B cell (primary cell): ENCODE results near the gene HPCAL4. TPM values are rescaled to one million over a fixed set of nuclear protein-coding genes. Genes with fewer than 3 reads are reported as not detected.

Source experiments
- ATAC-seq: fragments of 200-7000 bp; cut with Tn5 transposase; one replicate; pipeline ENCODE4 v1.10.0; 2021; ENCODE audit warnings: low read depth, mild to moderate bottlenecking, moderate number of reproducible peaks, moderate library complexity
- CTCF ChIA-PET: fragments of 350-600 bp; sonication (Branson Sonifier 250); formaldehyde crosslinking; loops from one replicate; lab custom pipeline; 2021; ENCODE audit warnings: antibody characterized with exemption, inconsistent platforms; lab: Charles Lee
- POLR2A ChIA-PET: fragments of 350-600 bp; sonication (Branson Sonifier 250); formaldehyde crosslinking; loops from one replicate; lab custom pipeline; 2021; ENCODE audit warnings: antibody characterized with exemption; lab: Charles Lee
- DNase-seq: peaks from one replicate; pipeline ENCODE4 v3.0.0; 2013
- H2AFZ ChIP-seq: 2 replicates; pipeline ENCODE4 v1.6.1; 2012; ENCODE audit warnings: mild to moderate bottlenecking, low read depth, low read length; ENCODE audit not compliant: insufficient read depth, poor library complexity, severe bottlenecking
- H3K27ac ChIP-seq, 2 donors: 1 replicate in 1 of 2; 2 replicates in 1 of 2; pipeline ENCODE4 v1.5.1; 2012 to 2013; ENCODE audit warnings: low read length in 2 of 2, mild to moderate bottlenecking in 2 of 2, moderate library complexity in 1 of 2
- H3K27me3 ChIP-seq, 4 experiments: fragments of 200-600 bp in 1 of 4; sonication (generic) in 1 of 4; replicated peaks in 1 of 4; 1 replicate in 2 of 4; 2 replicates in 2 of 4; pipeline versions ENCODE4 v1.6.1 to v1.7.0; 2013 to 2016; ENCODE audit warnings: low read length in 3 of 4, mild to moderate bottlenecking in 2 of 4, mixed read lengths in 1 of 4, moderate library complexity in 1 of 4; ENCODE audit not compliant: insufficient read depth in 4 of 4, control insufficient read depth in 3 of 4; ENCODE audit errors: control extremely low read depth in 1 of 4
- H3K36me3 ChIP-seq, 2 experiments: replicated peaks in 1 of 2; 1 replicate in 1 of 2; 2 replicates in 1 of 2; pipeline versions ENCODE4 v1.6.1 to v1.7.1; 2013; ENCODE audit warnings: low read length in 1 of 2; ENCODE audit not compliant: insufficient read depth in 2 of 2, control insufficient read depth in 1 of 2; ENCODE audit errors: control extremely low read depth in 1 of 2, extremely low read depth in 1 of 2
- H3K4me1 ChIP-seq, 2 donors: fragments of 200-600 bp in 1 of 2; sonication (generic) in 1 of 2; 1 replicate in 1 of 2; 2 replicates in 1 of 2; pipeline versions ENCODE4 v1.5.1 to v1.6.1; 2013 to 2017; ENCODE audit warnings: low read length in 2 of 2; ENCODE audit not compliant: control insufficient read depth in 2 of 2, insufficient read depth in 2 of 2
- H3K4me2 ChIP-seq: replicated peaks from 2 replicates; pipeline ENCODE3; 2012; ENCODE audit warnings: mild to moderate bottlenecking, low read depth, low read length; ENCODE audit not compliant: poor library complexity, severe bottlenecking
- H3K4me3 ChIP-seq, 5 experiments: fragments of 200-600 bp in 1 of 5; sonication (generic) in 1 of 5; 1 replicate in 3 of 5; 2 replicates in 2 of 5; pipeline versions ENCODE4 v1.5.1 to v1.7.0; 2011 to 2016; ENCODE audit warnings: low read length in 4 of 5, mild to moderate bottlenecking in 4 of 5, low read depth in 2 of 5, control low read depth in 1 of 5, moderate library complexity in 1 of 5; ENCODE audit not compliant: insufficient read depth in 1 of 5; ENCODE audit errors: control extremely low read depth in 1 of 5, extremely low read depth in 1 of 5
- H3K79me2 ChIP-seq: fragments of 200-600 bp; sonication (generic); one replicate; pipeline ENCODE4 v1.6.0; 2016; ENCODE audit warnings: low read length; ENCODE audit not compliant: control insufficient read depth, insufficient read depth
- H3K9ac ChIP-seq: fragments of 200-600 bp; sonication (generic); 2 replicates; pipeline ENCODE4 v1.6.1; 2017; ENCODE audit warnings: mild to moderate bottlenecking, low read length, moderate library complexity
- H3K9me3 ChIP-seq, 3 donors: one replicate each; pipeline versions ENCODE4 v1.6.1 to v1.7.1; 2013; ENCODE audit warnings: low read length in 2 of 3; ENCODE audit not compliant: control insufficient read depth in 2 of 3, insufficient read depth in 1 of 3; ENCODE audit errors: control extremely low read depth in 1 of 3
- H4K20me1 ChIP-seq: 2 replicates; pipeline ENCODE4 v1.6.0; 2012; ENCODE audit warnings: mild to moderate bottlenecking, low read length; ENCODE audit not compliant: insufficient read depth, control insufficient read depth, poor library complexity, severe bottlenecking
- H3K27ac Mint-ChIP-seq: one replicate; pipeline ENCODE4 v1.8.0; 2021; ENCODE audit warnings: mixed read lengths
- H3K27me3 Mint-ChIP-seq: one replicate; pipeline ENCODE4 v1.8.0; 2021; ENCODE audit warnings: mixed read lengths
- H3K4me1 Mint-ChIP-seq: one replicate; pipeline ENCODE4 v1.8.0; 2021; ENCODE audit warnings: mixed read lengths
- H3K4me3 Mint-ChIP-seq: one replicate; pipeline ENCODE4 v1.8.0; 2021; ENCODE audit warnings: mixed read lengths
- H3K9me3 Mint-ChIP-seq: one replicate; pipeline ENCODE4 v1.8.0; 2022; ENCODE audit warnings: mixed read lengths; ENCODE audit not compliant: insufficient read depth
- EZH2 ChIP-seq: IDR thresholded peaks from 2 replicates; pipeline ENCODE4 v1.6.1; 2012; ENCODE audit warnings: borderline replicate concordance, low read depth, mild to moderate bottlenecking, moderate library complexity, low read length; ENCODE audit not compliant: insufficient read depth, poor library complexity, severe bottlenecking
- WGBS: methylation state at CpG from one replicate; pipeline ENCODE4 v1.1.5; 2013; ENCODE audit warnings: missing lambda C conversion rate; ENCODE audit not compliant: insufficient coverage; 5-methylcytosine and 5-hydroxymethylcytosine counted together
- intact Hi-C: fragments of 100-400 bp; cut with micrococcal nuclease; formaldehyde crosslinking; loops from one replicate; pipeline ENCODE4 v1.10.0; 2022
- polyA plus RNA-seq: library from polyadenylated mRNA; depleted of rRNA; stranded (reverse); fragments of >200 nt; gene quantifications from 2 replicates; pipeline ENCODE4 v1.2.3, GENCODE V29; 2012
- total RNA-seq, 2 donors: library from RNA; stranded (reverse); fragments of 120-200 nt in 1 of 2; gene quantifications; 1 replicate in 1 of 2; 2 replicates in 1 of 2; pipeline versions ENCODE4 v1.2.3 to v1.2.4, GENCODE V29; 2013 to 2022
- TF ChIP-seq, protein P1 (sequence below): fragments of 200-600 bp; IDR thresholded peaks from one replicate; pipeline ENCODE4 v1.8.0; 2022; ENCODE audit warnings: antibody characterized with exemption, mild to moderate bottlenecking

Gene HPCAL4
- total and polyA plus RNA-seq, 2 donors (not counting 1 experiment from before 2014, with no cell fraction given), result not detected

- H3K27ac Mint-ChIP-seq, result no peak overlapping the region
- no peak for DNase-seq
- intact Hi-C loops, result no loop called here
- H3K27ac ChIP-seq, result no peak overlapping the region
- H3K4me2 ChIP-seq, result no peak overlapping the region
- no peaks in the 10 kb centered on the region for H4K20me1 ChIP-seq
- peaks cover 39% of the 10 kb centered on the region for H3K27me3 Mint-ChIP-seq
- no peaks in the 10 kb centered on the region for H3K9me3 Mint-ChIP-seq
- no peaks in the 10 kb centered on the region for H3K36me3 ChIP-seq
- H3K9ac ChIP-seq, result no peak overlapping the region
- ChIA-PET CTCF (interaction anchor here (1.0 kb wide), 1 partner anchor 101 kb away, joined by 3 read pairs; no protein-coding TSS in a partner anchor), POLR2A (no interaction called here)
- H3K4me1 ChIP-seq, result no peaks in the 10 kb centered on the region
- H3K27me3 ChIP-seq, result peaks cover 0 to 13% (median 3%) of the 10 kb centered on the region in 4 experiments
- ATAC-seq, result no peak
- H3K4me1 Mint-ChIP-seq, result no peaks in the 10 kb centered on the region
- TF ChIP-seq, protein P1, sequence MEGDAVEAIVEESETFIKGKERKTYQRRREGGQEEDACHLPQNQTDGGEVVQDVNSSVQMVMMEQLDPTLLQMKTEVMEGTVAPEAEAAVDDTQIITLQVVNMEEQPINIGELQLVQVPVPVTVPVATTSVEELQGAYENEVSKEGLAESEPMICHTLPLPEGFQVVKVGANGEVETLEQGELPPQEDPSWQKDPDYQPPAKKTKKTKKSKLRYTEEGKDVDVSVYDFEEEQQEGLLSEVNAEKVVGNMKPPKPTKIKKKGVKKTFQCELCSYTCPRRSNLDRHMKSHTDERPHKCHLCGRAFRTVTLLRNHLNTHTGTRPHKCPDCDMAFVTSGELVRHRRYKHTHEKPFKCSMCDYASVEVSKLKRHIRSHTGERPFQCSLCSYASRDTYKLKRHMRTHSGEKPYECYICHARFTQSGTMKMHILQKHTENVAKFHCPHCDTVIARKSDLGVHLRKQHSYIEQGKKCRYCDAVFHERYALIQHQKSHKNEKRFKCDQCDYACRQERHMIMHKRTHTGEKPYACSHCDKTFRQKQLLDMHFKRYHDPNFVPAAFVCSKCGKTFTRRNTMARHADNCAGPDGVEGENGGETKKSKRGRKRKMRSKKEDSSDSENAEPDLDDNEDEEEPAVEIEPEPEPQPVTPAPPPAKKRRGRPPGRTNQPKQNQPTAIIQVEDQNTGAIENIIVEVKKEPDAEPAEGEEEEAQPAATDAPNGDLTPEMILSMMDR, result no peak
- no peak for TF ChIP-seq EZH2
- WGBS, result 100% methylated on average over 2 of the region's 3 CpGs
- no peak overlapping the region for H3K4me3 ChIP-seq
- H3K9me3 ChIP-seq, result no peaks in the 10 kb centered on the region
- no peak overlapping the region for H2AFZ ChIP-seq
- H3K79me2 ChIP-seq, result no peaks in the 10 kb centered on the region
- H3K4me3 Mint-ChIP-seq, result no peak overlapping the region
Observed at GRCh38 chr1:39699419-39699818, 8.2 kb upstream of the HPCAL4 start.

DNA sequence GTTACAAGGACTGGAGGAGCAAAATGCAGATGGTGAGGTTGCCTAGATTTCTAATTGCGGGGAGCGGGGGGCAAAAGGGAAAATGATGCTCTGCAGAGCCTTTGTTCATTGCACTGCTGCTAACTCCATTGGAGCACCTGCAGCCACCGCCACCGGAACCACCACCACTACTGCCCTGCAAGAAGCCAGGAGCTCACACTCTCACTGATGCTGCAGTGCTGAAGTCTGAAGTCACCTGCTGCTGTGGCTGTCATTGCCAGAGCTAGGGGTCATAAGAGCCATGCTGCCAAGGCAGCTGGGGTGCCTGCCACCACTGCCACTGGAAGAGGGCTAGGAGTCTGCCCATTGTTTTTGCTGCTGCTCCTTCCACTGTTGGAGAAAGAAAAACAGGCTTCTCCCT, 7.3 kb upstream of the HPCAL4 start:
- POLR2A ChIA-PET, result no interaction called here
- intact Hi-C loops, result no loop called here
- Histone ChIP-seq H3K27me3 (peaks cover 0 to 13% (median 6%) of the 10 kb centered on the region in 4 experiments), H3K79me2 (no peaks in the 10 kb centered on the region), H3K27ac (no peak overlapping the region), H3K4me1 (no peaks in the 10 kb centered on the region), H3K4me2 (no peak overlapping the region), H4K20me1 (no peaks in the 10 kb centered on the region), H3K36me3 (no peaks in the 10 kb centered on the region), H3K9ac (no peak overlapping the region), H3K4me3 (no peak overlapping the region), H2AFZ (no peak overlapping the region), H3K9me3 (no peaks in the 10 kb centered on the region)
- Mint-ChIP-seq H3K27ac (no peak overlapping the region), H3K4me3 (no peak overlapping the region), H3K4me1 (no peaks in the 10 kb centered on the region), H3K27me3 (peaks cover 44% of the 10 kb centered on the region), H3K9me3 (no peaks in the 10 kb centered on the region)
- no peak for DNase-seq
- no peak for TF ChIP-seq EZH2
- TF ChIP-seq, protein P1, result no peak
- no peak for ATAC-seq
- CTCF ChIA-PET, result interaction anchor here (1.0 kb wide), 1 partner anchor 102 kb away, joined by 3 read pairs; no protein-coding TSS in a partner anchor
- WGBS, result 90% methylated on average over 3 of the region's 4 CpGs
